Keratinocyte (primary cell): ENCODE data around the gene AVPR2.
A peak's percentile ranks its signal among the peaks of the same experiment; 100 is the strongest.

Source experiments
- EZH2 ChIP-seq: IDR thresholded peaks from one replicate; pipeline ENCODE4 v1.6.1; 2012; ENCODE audit warnings: inconsistent platforms, mild to moderate bottlenecking, low read length, moderate library complexity
- TF ChIP-seq, protein P1 (sequence below), 3 experiments: IDR thresholded peaks in 1 of 3; conservative IDR thresholded peaks in 1 of 3; optimal IDR thresholded peaks in 1 of 3; 2 replicates in 2 of 3; 3 replicates in 1 of 3; pipeline versions ENCODE3 to v1.5.1; 2011; ENCODE audit warnings: low read length in 3 of 3, mild to moderate bottlenecking in 3 of 3, moderate library complexity in 2 of 3, control low read depth in 1 of 3, inconsistent platforms in 1 of 3; ENCODE audit not compliant: insufficient read depth in 2 of 3; ENCODE audit errors: extremely low read depth in 1 of 3

- TF ChIP-seq, protein P1, sequence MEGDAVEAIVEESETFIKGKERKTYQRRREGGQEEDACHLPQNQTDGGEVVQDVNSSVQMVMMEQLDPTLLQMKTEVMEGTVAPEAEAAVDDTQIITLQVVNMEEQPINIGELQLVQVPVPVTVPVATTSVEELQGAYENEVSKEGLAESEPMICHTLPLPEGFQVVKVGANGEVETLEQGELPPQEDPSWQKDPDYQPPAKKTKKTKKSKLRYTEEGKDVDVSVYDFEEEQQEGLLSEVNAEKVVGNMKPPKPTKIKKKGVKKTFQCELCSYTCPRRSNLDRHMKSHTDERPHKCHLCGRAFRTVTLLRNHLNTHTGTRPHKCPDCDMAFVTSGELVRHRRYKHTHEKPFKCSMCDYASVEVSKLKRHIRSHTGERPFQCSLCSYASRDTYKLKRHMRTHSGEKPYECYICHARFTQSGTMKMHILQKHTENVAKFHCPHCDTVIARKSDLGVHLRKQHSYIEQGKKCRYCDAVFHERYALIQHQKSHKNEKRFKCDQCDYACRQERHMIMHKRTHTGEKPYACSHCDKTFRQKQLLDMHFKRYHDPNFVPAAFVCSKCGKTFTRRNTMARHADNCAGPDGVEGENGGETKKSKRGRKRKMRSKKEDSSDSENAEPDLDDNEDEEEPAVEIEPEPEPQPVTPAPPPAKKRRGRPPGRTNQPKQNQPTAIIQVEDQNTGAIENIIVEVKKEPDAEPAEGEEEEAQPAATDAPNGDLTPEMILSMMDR (optimal IDR thresholded peaks at IDR 0.05 in 1 of 3, IDR thresholded peaks at IDR 0.05 in 1 of 3, conservative IDR thresholded peaks at IDR 0.05 in 1 of 3; ENCODE audit: extremely low read depth in 1 of 3, insufficient read depth in 2 of 3, low read length in 3 of 3): peak in 1 of 3 experiments; percentile 8
- no peak for TF ChIP-seq EZH2
Measured at GRCh38 chrX:153922932-153923857, 18.7 kb downstream of the AVPR2 start.
